Midbrain (tissue), 1 donor: ENCODE results near the gene GAL3ST3.
"Not testable (repeated sequence)": the region's sequence is repeated elsewhere in the genome, so short reads cannot be mapped to it uniquely, and the experiment has no call there.

ENCODE experiments used
- DNase-seq: peaks from one replicate; lab custom pipeline; 2025; lab: John Stamatoyannopoulos, UW

Gene GAL3ST3

GRCh38 chr11:66044757-66045156, 4.2 kb downstream of the GAL3ST3 start:
- no peak for DNase-seq

- no peak for DNase-seq
These were observed 5.7 kb downstream of the GAL3ST3 start for GRCh38 chr11:66042996-66043906.

DNA sequence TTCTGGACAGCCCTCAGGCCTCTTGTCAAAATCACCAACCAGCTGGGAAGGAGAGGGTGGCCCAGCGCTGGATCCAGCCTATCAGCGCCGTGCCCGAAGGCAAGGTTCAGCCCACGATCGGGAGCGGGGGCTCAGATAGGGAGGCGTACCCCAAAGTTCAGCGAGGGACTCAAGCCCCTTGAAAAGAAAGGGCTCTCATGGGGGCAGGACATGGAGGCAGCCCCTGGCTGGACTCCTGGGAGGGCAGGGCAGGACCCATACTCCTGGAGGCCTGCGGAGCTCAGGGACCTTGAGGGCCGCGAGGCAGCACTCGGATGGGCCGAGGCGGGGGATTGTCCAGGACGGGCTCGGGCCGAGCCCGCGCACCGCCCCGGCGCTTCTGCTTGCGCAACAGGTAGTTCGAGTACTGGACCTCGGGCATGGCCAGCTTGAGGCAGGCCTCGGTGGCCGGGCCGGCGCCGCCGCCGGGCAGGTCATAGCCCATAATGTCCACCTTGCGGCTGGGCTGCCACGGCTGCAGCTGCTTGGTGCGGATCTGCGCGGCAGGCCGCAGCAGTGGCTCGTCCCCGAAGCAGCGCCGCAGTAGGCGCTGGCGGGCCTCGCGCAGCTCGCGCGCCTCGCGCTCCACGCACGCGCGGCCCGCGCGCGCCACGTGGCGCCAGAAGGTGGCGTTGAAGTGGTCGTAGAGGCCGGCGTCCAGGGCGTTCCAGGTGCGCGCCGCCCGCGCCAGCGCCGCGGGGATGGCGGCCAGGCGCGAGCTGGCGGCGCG, 6.5 kb downstream of the GAL3ST3 start:
- DNase-seq: no peak

- DNase-seq: no peak
These were observed 9.2 kb downstream of the GAL3ST3 start for GRCh38 chr11:66039765-66040164.

DNA sequence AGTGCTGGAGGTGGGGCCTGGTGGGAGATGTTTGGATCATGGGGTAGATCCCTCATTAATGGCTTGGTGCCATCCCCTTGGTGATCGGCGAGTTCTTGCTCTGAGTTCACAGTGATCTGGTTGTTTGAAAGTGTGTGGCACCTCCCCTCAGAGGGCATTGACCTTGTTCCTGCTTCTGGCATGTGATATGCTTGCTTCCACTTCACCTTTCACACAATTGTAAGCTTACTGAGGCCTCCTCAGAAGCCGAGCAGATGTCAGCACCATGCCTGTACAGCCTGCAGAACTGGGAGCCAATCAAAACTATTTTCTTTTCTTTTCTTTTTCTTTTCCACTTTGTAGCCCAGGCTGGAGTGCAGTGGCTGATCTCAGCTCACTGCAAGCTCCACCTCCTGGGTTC, 11.6 kb downstream of the GAL3ST3 start:
- no peak for DNase-seq

- no peak for DNase-seq
These were observed 12.6 kb downstream of the GAL3ST3 start for GRCh38 chr11:66036334-66036710.

- no peak for DNase-seq
These were observed 13.2 kb downstream of the GAL3ST3 start for GRCh38 chr11:66035653-66036333.

- DNase-seq: no peak
These were observed 15.8 kb downstream of the GAL3ST3 start for GRCh38 chr11:66032957-66033735.

GRCh38 chr11:66026017-66026529, 22.9 kb downstream of the GAL3ST3 start, which contains the start of gene CATSPER1:
Gene CATSPER1 (minus strand): TSS chr11:66026479. CDS start chr11:66026379, 100 bp downstream.
- no peak for DNase-seq

DNA sequence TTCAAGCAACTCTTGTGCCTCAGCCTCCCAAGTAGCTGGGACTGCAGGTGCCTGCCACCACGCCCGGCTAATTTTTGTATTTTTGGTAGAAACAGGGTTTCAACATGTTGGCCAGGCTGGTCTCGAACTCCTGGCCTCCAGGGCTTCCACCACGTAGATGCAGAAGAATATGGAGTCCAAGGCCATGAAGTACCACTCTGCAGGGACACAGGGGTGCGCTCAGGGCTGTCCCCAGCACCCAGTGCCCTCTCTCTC, 25.8 kb downstream of the GAL3ST3 start:
- DNase-seq: not testable (repeated sequence)

DNA sequence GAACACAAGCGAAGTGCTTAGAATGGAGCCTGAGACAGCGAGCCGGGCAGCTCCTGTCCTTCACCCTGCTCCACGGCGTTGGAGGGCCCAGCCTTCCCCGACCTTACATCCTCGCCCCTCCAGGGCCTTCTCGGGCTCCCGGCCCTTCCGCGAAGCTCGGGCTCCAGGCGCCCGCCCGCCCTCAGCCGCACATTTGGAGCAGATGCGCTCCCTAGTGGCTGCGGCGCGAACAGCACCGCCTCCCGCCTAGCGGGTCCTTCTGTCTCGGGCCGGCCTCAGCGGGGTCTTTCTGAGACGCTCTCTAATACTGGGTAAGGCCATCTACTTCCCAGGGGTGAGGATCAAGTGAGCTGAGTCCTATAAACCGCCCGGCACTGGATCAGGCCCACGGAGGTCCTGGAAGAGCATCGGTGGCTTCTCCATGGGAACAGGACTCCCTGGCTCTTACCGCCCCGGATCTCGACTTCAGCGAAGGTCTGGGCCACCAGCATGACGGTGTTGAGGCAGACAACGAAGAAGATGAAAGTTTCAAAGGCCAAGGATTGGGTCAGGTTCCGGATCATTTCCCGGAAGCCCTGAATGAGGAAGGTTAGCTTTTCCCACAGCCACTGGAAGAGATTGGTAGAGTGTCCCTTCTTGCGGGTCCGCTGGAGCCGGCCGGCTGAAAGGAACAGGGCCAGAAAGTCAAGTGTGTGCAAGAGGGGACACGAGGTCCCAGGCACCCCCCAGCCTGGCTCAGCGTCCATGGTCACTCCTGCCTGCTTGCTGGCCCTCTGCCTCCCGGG, 26.4 kb downstream of the GAL3ST3 start:
- peak; percentile 64 for DNase-seq

GRCh38 chr11:66020618-66021357, 28.2 kb downstream of the GAL3ST3 start:
- no peak for DNase-seq

DNA sequence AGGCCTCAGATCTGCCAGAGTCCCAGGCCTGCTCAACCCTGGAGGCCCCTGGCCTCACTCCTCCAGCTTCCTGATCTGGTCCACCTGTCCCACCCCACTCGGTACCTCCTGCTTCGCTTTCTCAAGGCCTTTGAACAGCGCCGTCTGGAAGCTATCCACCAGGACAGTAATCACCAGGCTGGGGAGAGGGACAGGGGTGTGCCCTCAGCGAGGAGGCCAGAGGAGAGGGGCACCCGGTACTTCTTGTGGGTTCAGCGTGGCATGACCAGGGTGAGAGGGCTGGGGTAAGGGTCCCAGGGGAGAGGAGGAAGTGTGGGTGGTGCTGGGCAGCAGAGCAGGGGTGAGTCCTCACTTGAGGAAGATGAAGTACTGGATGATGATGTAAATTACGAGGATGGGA, 28.7 kb downstream of the GAL3ST3 start:
- DNase-seq: no peak

GRCh38 chr11:66017321-66017720, 31.6 kb downstream of the GAL3ST3 start:
- DNase-seq: no peak

- DNase-seq: no peak
These were observed 32.2 kb downstream of the GAL3ST3 start for GRCh38 chr11:66016793-66017177.

DNA sequence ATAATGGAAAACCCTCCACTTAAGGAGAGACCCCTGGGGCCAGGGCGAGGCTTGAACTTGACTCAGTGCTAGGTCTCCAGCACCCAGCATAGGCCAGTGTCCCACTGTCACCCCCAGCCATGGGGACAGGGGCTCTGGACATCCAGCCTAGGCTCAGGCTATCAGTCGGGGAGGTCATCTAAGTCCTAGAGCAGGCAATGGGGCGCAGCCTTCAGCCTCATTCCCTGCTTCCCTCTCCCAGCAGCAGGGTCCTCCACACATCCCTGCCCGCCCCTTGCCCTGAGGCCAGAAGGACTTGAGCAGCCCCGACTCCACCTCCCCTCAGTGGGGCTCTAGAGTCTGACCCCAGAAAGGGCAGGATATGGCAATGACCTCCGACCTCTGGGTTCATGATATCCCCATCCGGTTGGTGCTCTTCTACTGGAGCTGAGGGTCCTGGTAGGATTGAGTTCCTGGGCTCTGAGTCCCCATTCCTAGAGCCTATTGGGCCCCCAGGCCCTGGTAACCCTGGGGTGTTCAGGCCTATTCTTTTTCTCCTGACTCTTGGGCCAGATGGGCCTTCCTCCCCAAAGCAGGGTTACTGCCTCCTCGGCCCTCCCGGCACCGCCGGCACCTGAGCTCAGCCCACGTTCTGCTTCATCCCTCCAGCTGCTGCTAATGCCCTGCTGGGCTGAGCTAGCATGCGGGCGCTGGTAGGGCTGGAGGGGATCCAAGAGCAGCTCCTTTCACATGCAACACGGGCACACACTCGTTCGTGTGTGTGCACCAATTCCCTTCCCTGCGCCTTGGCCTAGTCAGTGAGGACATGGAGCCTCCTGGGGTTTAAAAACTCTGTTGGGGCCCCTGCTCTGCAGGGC, 32.8 kb downstream of the GAL3ST3 start:
- DNase-seq: no peak

DNA sequence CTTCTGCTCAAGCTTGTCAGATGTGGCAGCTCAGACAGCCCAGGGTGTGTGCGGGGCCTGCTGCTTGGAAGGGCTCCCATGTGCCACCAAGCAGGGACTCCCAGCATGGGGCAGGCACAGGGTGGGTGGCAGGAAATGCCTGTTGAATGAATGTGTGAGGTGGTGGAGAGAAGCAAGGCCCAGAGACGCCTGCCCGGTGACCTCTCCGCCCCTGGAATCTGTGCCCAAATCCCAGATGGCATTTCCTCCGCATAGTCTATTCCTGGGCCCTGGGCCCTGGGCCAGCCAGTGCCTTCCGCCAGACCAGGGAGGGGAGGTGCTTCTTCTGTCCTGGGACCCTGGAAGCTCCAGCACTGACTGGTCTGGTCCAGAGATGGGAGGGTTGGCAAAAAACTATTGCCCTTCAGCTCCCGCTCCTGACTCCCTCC, 33.5 kb downstream of the GAL3ST3 start:
- DNase-seq: no peak

DNA sequence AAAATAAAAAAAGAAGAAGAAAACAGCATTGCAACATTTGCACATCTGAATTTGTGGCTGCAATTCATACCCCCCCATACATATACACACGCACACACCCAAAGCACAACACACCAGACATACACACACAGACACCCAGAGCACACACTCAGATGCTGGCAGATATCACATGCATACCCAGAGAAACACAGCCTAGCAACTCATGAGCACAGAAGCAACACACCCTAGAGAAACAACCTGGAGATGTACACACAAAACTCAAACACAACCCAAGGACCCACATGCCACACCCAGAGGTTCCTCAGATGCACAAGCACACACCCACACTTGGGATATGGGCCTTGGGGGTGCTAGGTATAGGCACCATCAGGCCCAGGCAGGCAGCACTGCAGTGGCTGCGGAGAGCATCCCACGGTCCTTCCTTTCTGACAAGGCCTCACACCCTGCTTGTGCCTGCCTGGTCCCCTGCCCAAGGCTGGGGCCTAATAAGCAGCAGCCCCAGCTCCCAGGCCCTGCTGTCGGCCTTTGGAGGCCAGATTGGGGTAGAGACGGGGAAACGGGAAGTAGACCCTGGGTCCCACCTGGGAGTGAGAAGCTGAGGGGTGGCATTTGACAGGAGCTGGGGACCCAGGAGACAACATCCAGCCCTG, 34.0 kb downstream of the GAL3ST3 start:
- DNase-seq: no peak

- no peak for DNase-seq
These were observed 35.2 kb downstream of the GAL3ST3 start for GRCh38 chr11:66013762-66014100.
